Measurements from ENCODE around the gene SLC2A6. TPM values are rescaled to one million over a fixed set of nuclear protein-coding genes. Genes with fewer than 3 reads are reported as not detected.

SLC2A6 gene
- total and polyA plus RNA-seq, 2 of the 8 experiments (the other 6 are each of a cell fraction or from before 2014, with no cell fraction given): 16.6 to 17.8 TPM

DNA sequence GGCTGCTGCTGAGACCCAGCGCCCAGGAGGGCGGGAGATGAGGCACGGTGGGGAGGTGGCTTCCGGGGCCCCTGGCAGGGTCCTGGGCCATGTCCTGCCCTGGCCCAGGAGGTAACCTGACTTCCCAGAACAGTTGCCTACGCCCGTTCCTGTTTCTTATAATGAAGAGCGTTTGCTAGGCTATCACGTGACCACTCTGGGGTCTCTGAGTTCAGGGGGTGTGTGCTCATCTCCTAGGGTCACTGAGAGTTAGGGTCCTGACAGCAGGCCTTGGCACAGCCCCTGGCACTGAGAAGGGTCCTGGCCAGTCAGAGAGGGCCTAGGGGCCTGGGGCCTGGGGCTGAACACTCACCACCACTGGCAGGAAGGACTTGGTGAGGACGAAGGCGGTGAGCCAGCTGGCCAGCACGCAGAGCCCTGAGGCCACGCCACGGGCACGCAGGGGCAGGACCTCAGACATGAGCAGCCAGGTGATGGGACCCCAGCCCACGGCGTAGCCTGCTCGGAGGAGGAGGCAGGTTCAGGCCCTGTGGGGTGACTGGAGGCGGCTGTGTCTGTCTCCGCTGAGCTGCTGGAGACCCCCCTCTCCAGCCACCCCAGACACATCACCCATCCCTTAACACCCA lies 6.0 kb downstream of the SLC2A6 start:
- no peak overlapping the region for H2AFZ ChIP-seq (ENCODE audit: low read length)
- DNase-seq (ENCODE audit: low read depth in 1 of 2, low spot score in 2 of 2) (no peak), FAIRE-seq (no peak)
- no peak overlapping the region for H3K14ac ChIP-seq (ENCODE audit: insufficient read length)
- H4K20me1 ChIP-seq (replicated peaks in 1 of 2; ENCODE audit: control insufficient read depth in 1 of 2, insufficient read depth in 2 of 2, low read length in 2 of 2): peaks cover 4 to 35% of the 10 kb centered on the region in 2 experiments
- 96% methylated on average over 14 of the region's 19 CpGs; no CpG with 5 or more reads in 1 of the 2 experiments for WGBS, 2 experiments (ENCODE audit: extremely low coverage in 1 of 2, insufficient coverage in 1 of 2, insufficient read length in 1 of 2, insufficient replicate concordance in 2 of 2, low coverage in 1 of 2, low lambda C conversion rate in 2 of 2, missing lambda C conversion rate in 1 of 2)
- H2AK5ac ChIP-seq (ENCODE audit: low read depth, low read length): no peak overlapping the region
- no peak overlapping the region for H2BK5ac ChIP-seq (ENCODE audit: low read depth, low read length)
- POLR2A ChIA-PET (ENCODE audit: partially characterized antibody): interaction anchor here (1.0 to 1.1 kb wide), 2 partner anchors 9 to 54 kb away, joined by 3 to 4 read pairs; no protein-coding TSS in a partner anchor
- no peak overlapping the region for H2BK15ac ChIP-seq (ENCODE audit: low read length)
- H3K9me3 ChIP-seq (ENCODE audit: insufficient read depth in 2 of 2, low read depth in 1 of 2, low read length in 1 of 2): no peaks in the 10 kb centered on the region
- no peak overlapping the region for H3K23ac ChIP-seq (ENCODE audit: insufficient read length)
- H2BK20ac ChIP-seq (ENCODE audit: low read length): no peak overlapping the region
- no peak overlapping the region for H2BK12ac ChIP-seq (ENCODE audit: low read depth, low read length)
- peaks cover 2% of the 10 kb centered on the region for H3K79me1 ChIP-seq (ENCODE audit: low read depth, low read length)
- no peak overlapping the region for H3K18ac ChIP-seq (ENCODE audit: extremely low read depth, low read length)
- H3K56ac ChIP-seq (replicated peaks; ENCODE audit: insufficient read length, low read depth, low read length): no peak overlapping the region
- no peak overlapping the region for H4K8ac ChIP-seq (ENCODE audit: extremely low read depth, insufficient read depth, low read length)
- peaks cover 0 to 1% of the 10 kb centered on the region in 2 experiments; a peak in 1 of 4 replicates for H3K79me2 ChIP-seq (ENCODE audit: control insufficient read depth in 1 of 2, insufficient read depth in 2 of 2, low read length in 2 of 2)
- no peak overlapping the region for H3K4me3 ChIP-seq (ENCODE audit: extremely low read depth in 1 of 4, insufficient read depth in 2 of 4, low read depth in 3 of 4, low read length in 4 of 4)
- H3K4me2 ChIP-seq (ENCODE audit: insufficient read depth in 1 of 2, low read depth in 2 of 2, low read length in 2 of 2): no peak overlapping the region
- H4K5ac ChIP-seq (ENCODE audit: insufficient read length, low read depth, low read length): no peak overlapping the region
- peaks cover 0 to 26% (median 6%) of the 10 kb centered on the region in 4 experiments; a peak in 5 of 8 replicates for H3K36me3 ChIP-seq (ENCODE audit: control insufficient read depth in 2 of 4, insufficient read depth in 4 of 4, low read length in 3 of 4)
- H3K4ac ChIP-seq (replicated peaks; ENCODE audit: insufficient read length, low read depth, low read length): no peak overlapping the region
- CTCF ChIA-PET (ENCODE audit: partially characterized antibody): interaction anchor here (0.7 to 1.9 kb wide), 8 partner anchors 10 to 448 kb away, joined by 3 to 8 read pairs (median 3); no protein-coding TSS in a partner anchor
- H3K23me2 ChIP-seq (ENCODE audit: low read depth, low read length): no peaks in the 10 kb centered on the region
- no peaks in the 10 kb centered on the region for H3K27me3 ChIP-seq (replicated peaks in 1 of 4; ENCODE audit: control insufficient read depth in 3 of 4, extremely low read depth in 1 of 4, insufficient read depth in 3 of 4, low read length in 3 of 4)
- H4K91ac ChIP-seq (replicated peaks; ENCODE audit: insufficient read length, low read length): no peak overlapping the region
- peaks cover 0 to 2% (median under 1%) of the 10 kb centered on the region in 4 experiments; a peak in 5 of 7 replicates for H3K4me1 ChIP-seq (replicated peaks in 1 of 4; ENCODE audit: control insufficient read depth in 3 of 4, insufficient read depth in 4 of 4, low read length in 3 of 4)
- H3K9ac ChIP-seq (replicated peaks in 1 of 4; ENCODE audit: extremely low read depth in 1 of 4, low read depth in 3 of 4, low read length in 3 of 4): no peak overlapping the region
- no peak overlapping the region for H2BK120ac ChIP-seq (replicated peaks; ENCODE audit: low read depth, low read length)
- H3K27ac ChIP-seq (ENCODE audit: low read depth, low read length): no peak overlapping the region
- TF ChIP-seq CBX8 (IDR thresholded peaks at IDR 0.05; ENCODE audit: borderline replicate concordance, low read depth, low read length) (no peak), JUN (IDR thresholded peaks at IDR 0.05; ENCODE audit: low read depth, low read length) (no peak), ASH2L (IDR thresholded peaks at IDR 0.05; ENCODE audit: low read length) (no peak), CTCF (IDR thresholded peaks at IDR 0.05; ENCODE audit: control extremely low read depth in 1 of 3, insufficient read depth in 1 of 3, low read depth in 1 of 3, low read length in 3 of 3) (no peak), GABPA (IDR thresholded peaks at IDR 0.05; ENCODE audit: borderline replicate concordance, insufficient read depth, low read length) (no peak)
- TF ChIP-seq, protein P1, sequence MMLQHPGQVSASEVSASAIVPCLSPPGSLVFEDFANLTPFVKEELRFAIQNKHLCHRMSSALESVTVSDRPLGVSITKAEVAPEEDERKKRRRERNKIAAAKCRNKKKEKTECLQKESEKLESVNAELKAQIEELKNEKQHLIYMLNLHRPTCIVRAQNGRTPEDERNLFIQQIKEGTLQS (IDR thresholded peaks at IDR 0.05; ENCODE audit: insufficient read depth, low read depth, low read length): no peak
- TF ChIP-seq, protein P2, sequence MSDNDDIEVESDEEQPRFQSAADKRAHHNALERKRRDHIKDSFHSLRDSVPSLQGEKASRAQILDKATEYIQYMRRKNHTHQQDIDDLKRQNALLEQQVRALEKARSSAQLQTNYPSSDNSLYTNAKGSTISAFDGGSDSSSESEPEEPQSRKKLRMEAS (IDR thresholded peaks at IDR 0.05): no peak
- TF ChIP-seq, protein P3, sequence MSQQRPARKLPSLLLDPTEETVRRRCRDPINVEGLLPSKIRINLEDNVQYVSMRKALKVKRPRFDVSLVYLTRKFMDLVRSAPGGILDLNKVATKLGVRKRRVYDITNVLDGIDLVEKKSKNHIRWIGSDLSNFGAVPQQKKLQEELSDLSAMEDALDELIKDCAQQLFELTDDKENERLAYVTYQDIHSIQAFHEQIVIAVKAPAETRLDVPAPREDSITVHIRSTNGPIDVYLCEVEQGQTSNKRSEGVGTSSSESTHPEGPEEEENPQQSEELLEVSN (IDR thresholded peaks at IDR 0.05): no peak
